Right atrium auricular region (tissue), 2 donors: ENCODE data around the gene CERS6. TPM values are rescaled to one million over a fixed set of nuclear protein-coding genes. Genes with fewer than 3 reads are reported as not detected.
"Not testable (repeated sequence)": the region's sequence is repeated elsewhere in the genome, so short reads cannot be mapped to it uniquely, and the experiment has no call there.

Experiments used
- DNase-seq: peaks from one replicate; pipeline ENCODE4 v3.0.0-alpha.2; 2019; ENCODE audit warnings: low spot score
- H3K27ac ChIP-seq, 2 donors: fragments of 200-600 bp; sonication (generic); 1 replicate in 1 of 2; 2 replicates in 1 of 2; pipeline ENCODE4 v1.5.1; 2016 to 2019
- H3K27me3 ChIP-seq, 2 donors: fragments of 200-600 bp; sonication (generic); one replicate each; pipeline versions ENCODE4 v1.5.1 to v1.6.0; 2017 to 2019
- H3K36me3 ChIP-seq: fragments of 200-600 bp; sonication (generic); one replicate; pipeline ENCODE4 v1.5.1; 2016
- H3K4me1 ChIP-seq, 2 donors: fragments of 200-600 bp; sonication (generic); one replicate each; pipeline versions ENCODE4 v1.5.1 to v1.6.0; 2017 to 2019
- H3K4me3 ChIP-seq, 2 donors: fragments of 200-600 bp; sonication (generic); 1 replicate in 1 of 2; 2 replicates in 1 of 2; pipeline ENCODE4 v1.5.1; 2017 to 2019; ENCODE audit warnings: mild to moderate bottlenecking in 1 of 2, moderate library complexity in 1 of 2
- H3K9me3 ChIP-seq, 2 donors: fragments of 200-600 bp; sonication (generic); one replicate each; pipeline ENCODE4 v1.5.1; 2019
- total RNA-seq, 2 donors: library from RNA; depleted of rRNA; stranded (reverse); fragments of >200 nt; gene quantifications; one replicate each; pipeline ENCODE4 v1.1.0, GENCODE V29; 2016
- TF ChIP-seq, protein P1 (sequence below), 2 donors: fragments of 200-600 bp; sonication (generic); IDR thresholded peaks; one replicate each; pipeline ENCODE4 v1.5.1; 2019; ENCODE audit warnings: antibody characterized with exemption in 2 of 2

Gene CERS6
- total RNA-seq, 2 donors from 2014 or later = 59.4 to 74.5 TPM

DNA sequence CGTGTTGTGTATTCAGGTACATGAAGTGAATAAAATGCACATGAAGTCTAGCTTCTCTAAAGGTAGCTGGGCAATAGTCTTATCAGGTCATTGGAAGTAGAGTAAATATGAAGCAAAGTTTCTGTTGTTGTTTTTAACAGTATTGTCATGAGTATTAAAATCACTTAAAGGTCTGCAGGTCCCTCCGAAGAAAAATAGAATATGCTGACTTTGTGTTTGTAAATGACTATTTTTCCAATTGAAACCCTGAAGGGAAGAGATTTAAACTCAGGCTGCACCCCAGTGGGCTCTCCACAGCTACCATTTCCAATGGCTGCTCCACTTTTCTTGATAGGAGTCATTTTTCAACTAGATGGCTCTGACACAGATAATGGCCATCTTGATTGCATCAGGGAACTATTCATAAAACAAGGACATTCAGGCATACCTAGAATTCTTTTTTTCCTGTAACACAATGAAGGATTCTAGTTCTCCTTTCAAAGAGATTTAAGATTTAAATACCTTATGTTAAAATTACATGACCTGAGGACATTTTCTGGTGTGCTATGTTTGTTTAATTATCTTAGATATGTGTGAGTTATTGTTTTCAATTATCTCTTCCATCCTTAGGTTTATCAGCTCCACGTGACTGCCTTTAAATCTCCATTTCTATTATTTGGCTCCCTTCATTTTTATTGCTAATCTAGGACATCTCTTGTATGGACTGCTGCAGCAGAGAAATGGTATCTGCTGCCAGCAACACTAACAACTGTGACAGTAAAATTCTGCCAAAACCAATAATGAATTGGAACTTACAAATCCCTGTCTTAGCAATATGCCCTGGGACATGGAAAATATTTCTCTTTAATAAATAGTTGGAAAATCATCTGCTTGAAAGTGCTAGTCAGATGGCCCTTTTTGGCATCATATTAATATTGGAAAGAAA is 197.2 kb downstream of the CERS6 start:
- Histone ChIP-seq H3K27me3 (no peaks in the 10 kb centered on the region), H3K4me1 (peaks cover 0 to 35% of the 10 kb centered on the region in 2 donors), H3K36me3 (no peaks in the 10 kb centered on the region), H3K4me3 (no peak overlapping the region), H3K27ac (no peak overlapping the region), H3K9me3 (no peaks in the 10 kb centered on the region)
- no peak for DNase-seq
- TF ChIP-seq, protein P1, sequence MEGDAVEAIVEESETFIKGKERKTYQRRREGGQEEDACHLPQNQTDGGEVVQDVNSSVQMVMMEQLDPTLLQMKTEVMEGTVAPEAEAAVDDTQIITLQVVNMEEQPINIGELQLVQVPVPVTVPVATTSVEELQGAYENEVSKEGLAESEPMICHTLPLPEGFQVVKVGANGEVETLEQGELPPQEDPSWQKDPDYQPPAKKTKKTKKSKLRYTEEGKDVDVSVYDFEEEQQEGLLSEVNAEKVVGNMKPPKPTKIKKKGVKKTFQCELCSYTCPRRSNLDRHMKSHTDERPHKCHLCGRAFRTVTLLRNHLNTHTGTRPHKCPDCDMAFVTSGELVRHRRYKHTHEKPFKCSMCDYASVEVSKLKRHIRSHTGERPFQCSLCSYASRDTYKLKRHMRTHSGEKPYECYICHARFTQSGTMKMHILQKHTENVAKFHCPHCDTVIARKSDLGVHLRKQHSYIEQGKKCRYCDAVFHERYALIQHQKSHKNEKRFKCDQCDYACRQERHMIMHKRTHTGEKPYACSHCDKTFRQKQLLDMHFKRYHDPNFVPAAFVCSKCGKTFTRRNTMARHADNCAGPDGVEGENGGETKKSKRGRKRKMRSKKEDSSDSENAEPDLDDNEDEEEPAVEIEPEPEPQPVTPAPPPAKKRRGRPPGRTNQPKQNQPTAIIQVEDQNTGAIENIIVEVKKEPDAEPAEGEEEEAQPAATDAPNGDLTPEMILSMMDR (IDR thresholded peaks at IDR 0.05) = no peak

DNA sequence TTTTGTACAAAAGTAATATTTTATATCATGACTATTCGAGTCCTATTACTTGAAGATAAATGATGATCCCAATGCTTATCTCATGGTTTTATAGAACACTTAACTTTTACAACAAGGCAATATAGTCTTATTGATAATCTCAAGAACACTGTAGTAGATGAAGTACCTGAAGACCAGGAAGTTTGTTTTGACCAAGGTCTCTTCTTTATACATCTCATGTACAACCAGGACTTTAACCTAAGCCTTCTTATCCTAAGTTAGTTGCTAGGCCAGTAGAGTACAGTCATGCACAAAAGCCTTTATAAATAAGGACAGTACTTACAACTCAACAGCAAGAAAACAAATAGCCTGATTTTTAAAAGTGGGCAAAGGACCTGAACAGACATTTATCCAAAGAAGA is 198.6 kb downstream of the CERS6 start:
- H3K4me3 ChIP-seq = no peak overlapping the region
- no peaks in the 10 kb centered on the region for H3K27me3 ChIP-seq
- TF ChIP-seq, protein P1 (IDR thresholded peaks at IDR 0.05) = no peak
- no peak for DNase-seq
- H3K9me3 ChIP-seq = no peaks in the 10 kb centered on the region
- H3K36me3 ChIP-seq = no peaks in the 10 kb centered on the region
- H3K27ac ChIP-seq = no peak overlapping the region
- H3K4me1 ChIP-seq = peaks cover 0 to 20% of the 10 kb centered on the region in 2 donors

DNA sequence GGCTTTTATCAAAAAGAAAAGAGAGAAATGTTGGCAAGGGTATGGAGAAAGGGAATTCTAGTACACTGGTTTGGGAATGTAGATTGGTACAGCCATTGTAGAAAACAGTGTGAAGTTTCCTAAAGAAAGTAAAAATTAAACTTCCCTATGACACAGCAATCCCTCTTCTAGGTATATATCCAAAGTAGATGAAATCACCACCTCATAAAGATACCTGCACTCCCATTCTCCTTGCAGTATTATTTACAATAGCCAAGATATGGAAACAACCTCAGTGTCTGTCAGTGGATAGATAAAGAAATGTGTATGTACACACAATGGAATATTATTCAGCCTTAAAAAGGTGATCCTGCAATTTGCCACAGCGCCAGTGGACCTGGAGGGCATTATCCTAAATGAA is 199.1 kb downstream of the CERS6 start:
- H3K27me3 ChIP-seq = no peaks in the 10 kb centered on the region
- TF ChIP-seq, protein P1 (IDR thresholded peaks at IDR 0.05) = no peak
- no peak overlapping the region for H3K4me3 ChIP-seq
- no peaks in the 10 kb centered on the region for H3K36me3 ChIP-seq
- H3K9me3 ChIP-seq = no peaks in the 10 kb centered on the region
- H3K27ac ChIP-seq = no peak overlapping the region
- no peak for DNase-seq
- peaks cover 0 to 15% of the 10 kb centered on the region in 2 donors for H3K4me1 ChIP-seq

DNA sequence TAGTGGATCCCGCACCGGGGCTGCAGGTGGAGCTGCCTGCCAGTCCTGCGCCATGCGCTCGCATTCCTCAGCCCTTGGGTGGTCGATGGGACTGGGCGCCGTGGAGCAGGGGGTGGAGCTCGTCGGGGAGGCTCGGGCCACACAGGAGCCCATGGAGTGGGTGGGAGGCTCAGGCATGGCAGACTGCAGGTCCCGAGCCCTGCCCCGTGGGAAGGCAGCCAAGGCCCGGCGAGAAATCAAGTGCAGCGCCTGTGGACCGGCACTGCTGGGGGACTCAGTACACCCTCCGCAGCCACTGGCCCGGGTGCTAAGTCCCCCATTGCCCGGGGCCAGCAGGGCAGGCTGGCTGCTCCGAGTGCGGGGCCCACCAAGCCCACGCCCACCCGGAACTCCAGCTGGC is 201.3 kb downstream of the CERS6 start:
- not testable (repeated sequence) for DNase-seq

DNA sequence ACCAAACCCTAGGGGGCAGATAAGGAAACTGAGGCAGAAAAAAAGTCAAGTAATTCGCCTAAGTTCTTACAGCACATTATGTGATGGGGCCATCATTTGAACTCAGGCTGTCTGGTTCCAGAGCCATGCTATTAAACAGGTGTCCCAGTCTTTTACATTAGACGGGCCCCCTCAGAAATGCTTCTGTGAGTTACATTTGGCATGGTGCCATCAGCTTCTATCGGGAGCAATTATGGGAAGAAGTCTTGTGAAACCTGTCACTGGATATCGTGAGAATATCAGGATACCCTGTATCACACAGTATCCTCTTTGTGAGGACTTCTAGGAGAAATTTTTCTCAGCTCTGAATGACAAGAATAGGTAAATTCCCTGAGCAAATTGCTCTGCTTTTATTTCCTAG is 202.6 kb downstream of the CERS6 start:
- no peaks in the 10 kb centered on the region for H3K36me3 ChIP-seq
- H3K4me1 ChIP-seq = peaks cover 0 to 10% of the 10 kb centered on the region in 2 donors
- DNase-seq = no peak
- H3K9me3 ChIP-seq = no peaks in the 10 kb centered on the region
- no peaks in the 10 kb centered on the region for H3K27me3 ChIP-seq
- no peak overlapping the region for H3K27ac ChIP-seq
- H3K4me3 ChIP-seq = no peak overlapping the region
- TF ChIP-seq, protein P1 (IDR thresholded peaks at IDR 0.05) = no peak

More for the DNA sequence above, 201.3 kb downstream of the CERS6 start:
- H3K9me3 ChIP-seq, H3K36me3 ChIP-seq, H3K27ac ChIP-seq, H3K27me3 ChIP-seq, H3K4me3 ChIP-seq: not testable (repeated sequence)
- peaks cover 0 to 18% of the 10 kb centered on the region in 2 donors for H3K4me1 ChIP-seq
